Activated B cell treated with CpG ODN at 0.5 μM for 24 hours (primary cell): Measurements from ENCODE around the gene KIAA1671. TPM values are rescaled to one million over a fixed set of nuclear protein-coding genes. Genes with fewer than 3 reads are reported as not detected.
A peak's percentile ranks its signal among the peaks of the same experiment; 100 is the strongest.
"Not testable (repeated sequence)": the region's sequence is repeated elsewhere in the genome, so short reads cannot be mapped to it uniquely, and the experiment has no call there.

ENCODE experiments used
- ATAC-seq: fragments of 200-7000 bp; cut with Tn5 transposase; one replicate; pipeline ENCODE4 v1.10.0; 2021; ENCODE audit warnings: low read depth, mild to moderate bottlenecking, moderate library complexity
- CTCF ChIA-PET: fragments of 350-600 bp; sonication (Branson Sonifier 250); formaldehyde crosslinking; loops from one replicate; lab custom pipeline; 2021; ENCODE audit warnings: antibody characterized with exemption; lab: Charles Lee
- POLR2A ChIA-PET: fragments of 350-600 bp; sonication (Branson Sonifier 250); formaldehyde crosslinking; loops from one replicate; lab custom pipeline; 2021; ENCODE audit warnings: antibody characterized with exemption; lab: Charles Lee
- DNase-seq: peaks from one replicate; pipeline ENCODE4 v3.0.0; 2022
- H3K27ac Mint-ChIP-seq: one replicate; pipeline ENCODE4 v1.8.0; 2020; ENCODE audit warnings: mixed read lengths
- H3K27me3 Mint-ChIP-seq: one replicate; pipeline ENCODE4 v1.8.0; 2021; ENCODE audit warnings: mixed read lengths
- H3K36me3 Mint-ChIP-seq: one replicate; pipeline ENCODE4 v1.8.0; 2021; ENCODE audit warnings: low read depth, mixed read lengths
- H3K4me1 Mint-ChIP-seq: one replicate; pipeline ENCODE4 v1.8.0; 2021; ENCODE audit warnings: mixed read lengths
- H3K4me3 Mint-ChIP-seq: one replicate; pipeline ENCODE4 v1.8.0; 2020; ENCODE audit warnings: mild to moderate bottlenecking, mixed read lengths
- H3K9me3 Mint-ChIP-seq: one replicate; pipeline ENCODE4 v1.8.0; 2020; ENCODE audit warnings: mixed read lengths
- CTCF ChIP-seq: fragments of 200-600 bp; IDR thresholded peaks from one replicate; pipeline ENCODE4 v1.8.0; 2022; ENCODE audit warnings: antibody characterized with exemption, mild to moderate bottlenecking
- intact Hi-C: fragments of 100-400 bp; cut with micrococcal nuclease; formaldehyde crosslinking; loops from one replicate; pipeline ENCODE4 v1.15.1; 2024
- total RNA-seq: library from RNA; stranded (reverse); gene quantifications from 2 replicates; pipeline ENCODE4 v1.2.3, GENCODE V29; 2022

Gene KIAA1671
- total RNA-seq, 1 donor from 2014 or later = 0.04 TPM

- intact Hi-C loops = loop anchor here (2.0 kb wide), 1 partner anchor 1094 kb away; no protein-coding TSS in a partner anchor
- no peaks in the 10 kb centered on the region for H3K9me3 Mint-ChIP-seq
- no peak overlapping the region for H3K27ac Mint-ChIP-seq
- ChIA-PET POLR2A (no interaction called here), CTCF (interaction anchor here (1.0 to 1.4 kb wide), 4 partner anchors 95 to 120 kb away, joined by 3 to 4 read pairs (median 3); no protein-coding TSS in a partner anchor)
- no peaks in the 10 kb centered on the region for H3K36me3 Mint-ChIP-seq
- peaks cover 6% of the 10 kb centered on the region for H3K4me1 Mint-ChIP-seq
- H3K4me3 Mint-ChIP-seq = no peak overlapping the region
- ATAC-seq = no peak
- TF ChIP-seq CTCF = no peak
- peaks cover 33% of the 10 kb centered on the region for H3K27me3 Mint-ChIP-seq
- DNase-seq = no peak
These were observed 283.9 kb downstream of the KIAA1671 start for GRCh38 chr22:25236417-25236816.

GRCh38 chr22:25237503-25237902 is 285.0 kb downstream of the KIAA1671 start:
- intact Hi-C loops = loop anchor here (2.0 kb wide), 1 partner anchor 1093 kb away; no protein-coding TSS in a partner anchor
- no peaks in the 10 kb centered on the region for H3K9me3 Mint-ChIP-seq
- peaks cover 6% of the 10 kb centered on the region for H3K4me1 Mint-ChIP-seq
- ChIA-PET CTCF (interaction anchor here (1.3 kb wide), 1 partner anchor 96 kb away, joined by 5 read pairs; no protein-coding TSS in a partner anchor), POLR2A (interaction anchor here (0.6 kb wide), 1 partner anchor 46 kb away, joined by 3 read pairs; no protein-coding TSS in a partner anchor)
- ATAC-seq = no peak
- peaks cover 30% of the 10 kb centered on the region for H3K27me3 Mint-ChIP-seq
- no peaks in the 10 kb centered on the region for H3K36me3 Mint-ChIP-seq
- no peak for TF ChIP-seq CTCF
- no peak for DNase-seq
- no peak overlapping the region for H3K27ac Mint-ChIP-seq
- no peak overlapping the region for H3K4me3 Mint-ChIP-seq

GRCh38 chr22:25238058-25238457 is 285.5 kb downstream of the KIAA1671 start:
- ATAC-seq = peak; percentile 79
- CTCF ChIA-PET = interaction anchor here (1.3 kb wide), 1 partner anchor 96 kb away, joined by 5 read pairs; no protein-coding TSS in a partner anchor
- DNase-seq, H3K4me3 Mint-ChIP-seq, H3K9me3 Mint-ChIP-seq, intact Hi-C loops, H3K4me1 Mint-ChIP-seq, H3K27ac Mint-ChIP-seq, H3K36me3 Mint-ChIP-seq: not testable (repeated sequence)
- H3K27me3 Mint-ChIP-seq = peaks cover 30% of the 10 kb centered on the region
- POLR2A ChIA-PET = interaction anchor here (0.6 kb wide), 2 partner anchors 36 to 46 kb away, joined by 3 read pairs; no protein-coding TSS in a partner anchor

Other genes with a start within 250 kb of the KIAA1671 start
- not detected in 2 replicates for gene PIWIL3, start 178.0 kb upstream of the KIAA1671 start, total RNA-seq
- gene SGSM1, start 146.5 kb upstream of the KIAA1671 start, total RNA-seq = 0.05 and 0.09 TPM in 2 replicates
- gene LHFPL7, start 6.0 kb upstream of the KIAA1671 start, total RNA-seq = not detected in 2 replicates
- gene CRYBB3, start 247.1 kb downstream of the KIAA1671 start, total RNA-seq = not detected in 2 replicates